Anterior cingulate cortex (tissue), 58 donors: ENCODE data around the gene HMCES.
A peak's percentile ranks its signal among the peaks of the same experiment; 100 is the strongest.
"Not testable (repeated sequence)": the region's sequence is repeated elsewhere in the genome, so short reads cannot be mapped to it uniquely, and the experiment has no call there.

ENCODE experiments used
- DNase-seq, 58 donors: peaks; one replicate each; lab custom pipeline; 2025; lab: John Stamatoyannopoulos, UW

HMCES gene

GRCh38 chr3:129341331-129342141 is 62.9 kb downstream of the HMCES start:
- no peak for DNase-seq

DNA sequence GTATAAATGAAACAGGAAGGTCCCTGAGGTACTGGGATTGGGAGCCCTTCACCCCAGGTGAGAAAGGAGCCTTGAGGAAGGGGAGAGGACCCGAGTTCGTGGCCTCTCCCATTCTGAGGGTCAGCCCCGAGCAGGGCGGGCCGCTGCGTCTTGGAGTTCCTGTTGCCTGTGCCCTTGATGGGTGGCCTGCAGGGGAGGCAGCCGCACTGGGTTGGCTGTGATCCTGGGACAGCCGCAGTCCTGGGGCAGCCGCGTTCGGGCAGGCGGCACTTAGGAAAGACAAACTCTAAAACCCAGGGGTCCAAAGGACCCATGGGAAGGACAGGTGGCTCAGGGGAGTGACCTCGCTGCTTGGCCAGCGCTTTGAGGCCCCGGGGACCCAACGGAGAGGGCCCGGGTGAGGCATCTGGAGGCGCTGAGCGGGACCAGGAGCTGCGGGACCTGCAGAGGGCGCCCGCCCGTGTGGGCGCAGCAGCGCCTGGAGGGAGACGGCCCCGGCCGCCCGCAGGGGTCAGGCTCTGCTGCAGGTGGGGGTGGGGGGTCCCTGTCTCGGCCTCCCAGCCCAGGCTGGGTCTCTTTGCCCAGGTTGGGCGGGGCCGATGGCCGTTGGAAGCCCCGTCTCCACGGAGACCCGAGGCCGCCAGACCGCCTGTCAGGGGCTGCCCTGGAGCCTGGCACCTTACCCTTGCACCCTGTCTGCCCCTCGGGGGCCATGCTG is 65.1 kb downstream of the HMCES start:
- peak in 1 of 58 donors; percentile 7 for DNase-seq

GRCh38 chr3:129344540-129345220 is 66.0 kb downstream of the HMCES start:
- no peak for DNase-seq

DNA sequence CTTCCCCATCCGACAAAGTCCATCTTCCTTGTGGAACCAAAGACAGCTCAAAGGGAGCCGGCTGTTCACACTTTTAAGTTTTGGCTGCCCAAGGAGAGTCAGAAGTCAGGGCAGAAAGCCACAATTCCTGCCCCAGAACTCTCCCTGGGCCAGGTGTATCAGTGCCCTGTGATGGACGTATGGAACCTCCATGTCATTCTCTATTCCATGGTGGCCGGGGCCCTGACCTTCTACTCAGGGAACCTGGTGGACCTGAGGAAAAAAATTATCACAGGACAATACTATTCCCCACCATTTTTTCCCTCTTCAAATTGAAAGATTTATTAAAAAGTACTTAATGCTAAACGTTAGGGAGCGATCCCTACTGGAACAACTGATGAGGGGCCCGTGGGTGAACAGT is 66.6 kb downstream of the HMCES start:
- DNase-seq: no peak

DNA sequence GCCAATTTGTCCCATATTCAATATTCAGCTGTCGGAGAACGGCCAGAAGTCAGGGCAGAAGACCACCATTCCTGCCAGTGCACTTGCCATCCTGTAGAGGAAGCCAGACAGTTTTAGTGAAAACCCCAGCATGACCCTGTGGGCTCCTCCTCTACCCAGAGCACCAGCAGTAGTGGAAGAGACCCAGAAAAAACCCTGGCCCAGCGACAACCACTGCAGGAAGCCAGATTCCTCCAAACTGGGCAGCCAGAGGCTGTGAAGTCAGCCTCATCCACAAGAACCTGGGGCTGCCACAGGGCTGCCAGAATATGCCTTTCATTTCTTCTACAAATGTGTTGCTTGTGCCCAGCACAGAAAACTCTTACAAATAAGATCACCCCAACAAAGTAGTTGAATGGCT is 67.3 kb downstream of the HMCES start:
- DNase-seq: peak in 2 of 58 donors; percentile 9 to 10

- DNase-seq: no peak
Observed at GRCh38 chr3:129346695-129347457, 68.2 kb downstream of the HMCES start.

DNA sequence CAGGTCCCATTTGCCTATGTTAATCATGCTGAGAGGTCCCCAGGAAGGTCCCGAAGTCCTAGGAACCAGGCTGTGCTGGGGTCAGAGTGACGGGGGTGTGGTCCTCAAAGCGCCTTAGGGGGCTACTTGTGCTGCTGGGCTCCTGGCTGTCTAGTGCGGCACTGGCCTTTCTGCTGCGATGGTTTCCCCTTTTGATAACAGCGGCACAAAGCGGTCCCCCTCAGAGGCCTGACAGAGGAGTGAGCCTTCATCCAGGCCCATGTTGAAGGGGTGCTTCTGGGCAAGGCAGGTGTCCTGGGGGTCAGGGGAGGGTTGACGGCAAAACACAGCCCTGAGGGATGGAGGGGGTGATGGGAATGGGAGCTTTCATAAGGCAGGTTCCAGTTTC is 68.8 kb downstream of the HMCES start:
- no peak for DNase-seq

- no peak for DNase-seq
Observed at GRCh38 chr3:129348734-129349133, 70.1 kb downstream of the HMCES start.

GRCh38 chr3:129349169-129349568 is 70.5 kb downstream of the HMCES start:
- DNase-seq: not testable (repeated sequence)

DNA sequence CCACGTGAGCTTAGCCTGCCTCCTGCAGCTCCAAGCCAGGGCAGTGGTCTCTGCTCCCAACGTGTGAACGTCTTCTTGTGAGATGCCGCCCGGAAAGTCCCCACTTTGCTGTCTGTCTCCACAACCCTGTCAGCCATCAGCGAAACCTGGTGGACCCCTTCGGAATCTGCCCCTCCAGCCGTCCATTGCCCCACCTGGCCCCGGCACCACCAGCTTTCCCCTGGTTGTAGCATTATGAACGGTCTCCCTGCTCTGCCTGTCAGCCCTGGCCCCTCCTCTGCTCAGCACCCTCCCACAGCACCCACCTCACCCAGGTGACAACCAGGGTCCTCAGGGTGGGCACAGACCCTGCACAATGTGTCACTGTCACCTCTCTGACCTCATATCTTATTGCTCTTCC is 71.1 kb downstream of the HMCES start:
- DNase-seq: no peak

- DNase-seq: no peak
Observed at GRCh38 chr3:129352045-129352444, 73.4 kb downstream of the HMCES start.

GRCh38 chr3:129352650-129353588 is 74.2 kb downstream of the HMCES start:
- no peak for DNase-seq

DNA sequence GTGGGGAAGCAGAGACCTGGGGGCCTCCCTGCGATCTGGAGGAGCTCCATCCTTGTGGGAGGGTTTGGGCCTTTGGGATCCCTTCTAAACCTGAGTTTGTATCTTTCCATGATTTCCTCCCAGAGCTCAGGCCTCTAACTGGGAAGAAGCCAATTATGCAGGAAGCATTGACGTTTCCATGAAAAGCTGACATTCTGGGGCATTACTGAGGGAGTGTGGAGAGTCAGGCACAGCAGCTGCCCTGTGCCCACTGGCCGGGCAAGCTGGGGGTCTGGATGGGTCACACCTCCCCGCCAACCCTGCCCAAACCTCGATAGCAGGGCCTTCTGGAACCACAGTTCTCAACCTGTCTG is 74.9 kb downstream of the HMCES start:
- no peak for DNase-seq
